ENCODE data around the gene SLC26A2.
A peak's percentile ranks its signal among the peaks of the same experiment; 100 is the strongest.

The SLC26A2 gene

DNA sequence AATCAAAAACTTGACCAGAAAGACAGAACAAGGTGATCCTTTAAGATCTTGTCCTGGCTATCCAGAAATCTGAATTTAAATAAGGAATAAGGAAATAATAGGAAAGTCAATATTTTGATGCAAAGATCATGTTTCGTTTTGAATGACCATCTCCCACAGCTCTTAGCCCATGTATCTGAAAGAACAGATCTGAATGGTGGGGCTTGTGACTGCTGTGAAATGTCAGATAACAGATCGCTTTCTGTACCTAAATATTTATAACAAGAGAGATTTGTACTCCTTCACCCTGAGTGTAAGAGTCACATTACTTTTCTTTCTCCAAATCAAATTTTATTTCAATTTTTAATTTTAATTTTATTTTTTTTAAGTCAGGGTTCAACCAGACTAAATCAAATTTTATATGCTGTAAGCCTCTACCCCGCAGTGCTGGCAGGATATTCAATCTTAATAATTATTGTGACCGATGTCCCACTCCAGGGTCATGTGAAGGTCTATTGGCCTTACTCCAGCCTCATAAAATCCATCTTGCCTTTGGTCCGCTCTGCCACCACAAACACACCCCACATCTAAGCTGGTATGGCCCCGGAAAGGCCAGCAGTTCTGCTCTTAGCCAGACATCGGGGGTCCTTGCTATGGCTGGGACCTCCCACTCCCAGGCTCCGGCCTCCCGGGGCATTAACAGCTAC is 7.0 kb upstream of the SLC26A2 start:
- no peak overlapping the region for H3K4me3 ChIP-seq (ENCODE audit: low read depth, low read length)
- TF ChIP-seq, protein P1, sequence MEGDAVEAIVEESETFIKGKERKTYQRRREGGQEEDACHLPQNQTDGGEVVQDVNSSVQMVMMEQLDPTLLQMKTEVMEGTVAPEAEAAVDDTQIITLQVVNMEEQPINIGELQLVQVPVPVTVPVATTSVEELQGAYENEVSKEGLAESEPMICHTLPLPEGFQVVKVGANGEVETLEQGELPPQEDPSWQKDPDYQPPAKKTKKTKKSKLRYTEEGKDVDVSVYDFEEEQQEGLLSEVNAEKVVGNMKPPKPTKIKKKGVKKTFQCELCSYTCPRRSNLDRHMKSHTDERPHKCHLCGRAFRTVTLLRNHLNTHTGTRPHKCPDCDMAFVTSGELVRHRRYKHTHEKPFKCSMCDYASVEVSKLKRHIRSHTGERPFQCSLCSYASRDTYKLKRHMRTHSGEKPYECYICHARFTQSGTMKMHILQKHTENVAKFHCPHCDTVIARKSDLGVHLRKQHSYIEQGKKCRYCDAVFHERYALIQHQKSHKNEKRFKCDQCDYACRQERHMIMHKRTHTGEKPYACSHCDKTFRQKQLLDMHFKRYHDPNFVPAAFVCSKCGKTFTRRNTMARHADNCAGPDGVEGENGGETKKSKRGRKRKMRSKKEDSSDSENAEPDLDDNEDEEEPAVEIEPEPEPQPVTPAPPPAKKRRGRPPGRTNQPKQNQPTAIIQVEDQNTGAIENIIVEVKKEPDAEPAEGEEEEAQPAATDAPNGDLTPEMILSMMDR (IDR thresholded peaks at IDR 0.05; ENCODE audit: control insufficient read depth, extremely low read depth, insufficient read depth) = no peak
- DNase-seq (ENCODE audit: low read depth) = no peak

DNA sequence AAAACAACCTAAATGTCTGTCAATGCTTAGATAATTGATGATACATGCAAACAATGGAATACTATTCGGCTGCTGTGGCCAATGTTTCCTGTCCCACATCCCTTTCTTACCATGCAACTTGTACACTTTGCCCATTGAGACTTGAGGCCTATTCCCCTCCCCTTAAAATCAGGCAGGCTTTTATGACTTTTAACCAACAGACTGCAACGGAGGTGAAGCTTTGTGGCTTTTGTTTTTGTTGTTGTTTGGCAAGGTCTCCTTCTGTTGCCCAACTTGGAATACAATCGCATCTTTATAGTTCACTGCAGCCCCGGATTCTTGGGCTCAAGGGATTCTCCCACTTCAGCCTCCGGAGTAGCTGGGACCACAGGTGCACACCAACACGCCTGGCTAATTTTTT is 5.8 kb upstream of the SLC26A2 start:
- TF ChIP-seq, protein P1 (IDR thresholded peaks at IDR 0.05; ENCODE audit: control insufficient read depth, extremely low read depth, insufficient read depth) = no peak
- DNase-seq (ENCODE audit: low read depth) = no peak
- H3K4me3 ChIP-seq (ENCODE audit: low read depth, low read length) = no peak overlapping the region

DNA sequence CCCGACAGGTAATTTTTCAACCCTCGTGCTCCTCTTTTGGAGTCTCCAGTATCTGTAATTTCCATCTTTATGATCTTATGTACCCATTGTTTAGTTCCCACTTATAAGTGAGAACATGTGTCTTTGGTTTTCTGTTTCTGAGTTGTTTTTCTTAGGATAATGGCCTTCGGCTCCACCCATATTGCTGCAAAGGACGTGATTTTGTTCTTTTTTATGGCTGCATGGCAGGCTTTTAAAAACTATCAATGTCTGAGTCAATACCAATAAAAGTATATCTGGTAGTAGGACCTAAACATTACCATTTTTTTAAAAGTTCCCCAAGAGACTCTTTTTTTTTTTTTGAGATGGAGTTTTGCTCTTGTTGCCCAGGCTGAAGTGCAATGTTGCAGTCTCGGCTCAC is 3.9 kb upstream of the SLC26A2 start:
- TF ChIP-seq, protein P1 (IDR thresholded peaks at IDR 0.05; ENCODE audit: control insufficient read depth, extremely low read depth, insufficient read depth) = no peak
- DNase-seq (ENCODE audit: low read depth) = no peak
- H3K4me3 ChIP-seq (ENCODE audit: low read depth, low read length) = no peak overlapping the region

DNA sequence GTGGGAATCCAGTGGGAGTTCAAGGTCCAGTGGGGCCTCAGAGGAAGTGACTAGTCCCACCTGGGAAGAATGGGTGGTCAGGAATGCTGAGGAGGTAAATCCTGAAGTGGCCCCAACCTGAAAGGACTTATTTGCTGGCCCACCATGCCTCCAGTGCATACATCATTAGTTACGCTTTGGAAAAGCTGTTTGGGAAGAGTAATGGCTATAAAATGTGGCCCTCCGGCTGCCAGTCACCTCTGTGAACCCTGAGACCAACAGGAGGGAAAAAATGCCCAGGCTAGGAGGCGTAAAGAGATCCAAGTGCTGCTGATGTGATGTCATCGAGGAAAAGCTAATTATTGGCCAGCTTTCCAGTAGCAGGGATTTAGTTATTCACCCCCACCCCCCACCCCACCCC is 2.7 kb upstream of the SLC26A2 start:
- no peak overlapping the region for H3K4me3 ChIP-seq (ENCODE audit: low read depth, low read length)
- no peak for DNase-seq (ENCODE audit: low read depth)
- TF ChIP-seq, protein P1 (IDR thresholded peaks at IDR 0.05; ENCODE audit: control insufficient read depth, extremely low read depth, insufficient read depth) = no peak

DNA sequence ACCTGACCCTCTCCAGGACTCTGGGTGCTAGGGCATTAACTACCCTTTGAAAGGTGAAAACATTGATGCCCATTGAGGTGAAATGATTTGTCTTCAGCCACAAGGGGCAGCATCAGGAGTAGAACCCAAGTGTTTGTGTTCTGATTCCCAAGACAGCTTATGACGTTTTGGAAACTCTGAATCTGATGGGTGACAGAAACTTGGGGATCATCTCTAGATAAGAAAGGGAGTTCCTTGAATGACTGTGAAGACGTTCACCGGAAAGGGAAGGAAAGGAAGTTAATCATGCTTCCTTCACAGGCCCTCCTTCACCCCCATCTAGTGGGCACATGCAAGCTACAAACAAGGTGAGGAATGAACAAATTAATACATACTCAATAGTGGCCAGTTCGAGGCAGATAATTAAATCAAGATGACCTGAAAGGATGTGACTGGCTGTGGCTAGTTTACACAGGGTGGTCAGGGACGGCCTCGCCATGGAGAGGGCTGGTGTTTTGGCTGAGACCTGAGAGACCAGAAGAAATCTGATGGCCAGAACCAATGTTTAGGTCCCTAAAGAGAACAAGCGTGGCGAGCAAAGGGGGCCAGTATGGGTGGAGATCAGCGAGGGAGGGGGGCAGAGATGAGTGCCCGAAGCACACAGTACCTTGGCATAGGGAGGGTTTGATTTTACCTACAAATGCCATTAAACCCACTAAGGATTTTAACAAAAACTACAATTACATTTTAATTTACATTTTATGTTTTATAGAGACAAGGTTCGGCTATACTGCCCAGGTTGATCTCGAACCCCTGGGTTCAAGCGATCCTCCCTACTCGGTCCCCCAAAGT is 937 bp upstream of the SLC26A2 start:
- peak overlapping the region; percentile 61 for H3K4me3 ChIP-seq (ENCODE audit: low read depth, low read length)
- TF ChIP-seq, protein P1 (IDR thresholded peaks at IDR 0.05; ENCODE audit: control insufficient read depth, extremely low read depth, insufficient read depth) = peak; percentile 44; the same call in 1 of the 2 replicates
- DNase-seq (ENCODE audit: low read depth) = no peak

DNA sequence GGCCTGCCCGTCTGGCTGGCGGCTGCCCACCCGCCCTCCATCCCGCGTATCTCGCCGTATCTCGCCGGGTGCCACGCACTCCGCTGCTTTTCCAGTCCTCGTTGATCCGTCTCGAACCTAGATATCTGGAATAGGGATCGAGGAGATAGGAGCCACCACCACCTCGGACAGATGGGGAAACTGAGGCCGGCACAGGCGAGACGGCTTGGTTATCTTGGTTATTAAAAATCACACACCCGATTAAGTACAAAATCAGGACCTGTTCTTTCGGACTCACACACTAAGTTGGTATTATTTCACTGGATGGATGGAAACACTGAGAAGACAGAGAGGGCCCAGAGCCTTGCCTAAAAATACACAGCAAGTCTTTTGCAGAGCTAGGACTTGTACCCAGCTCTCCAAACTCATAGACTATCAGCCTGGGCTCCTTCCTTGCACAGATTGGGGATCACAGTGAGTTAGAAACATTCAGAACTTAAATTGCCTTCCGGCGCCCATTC is 678 bp downstream of the SLC26A2 start:
- TF ChIP-seq, protein P1 (IDR thresholded peaks at IDR 0.05; ENCODE audit: control insufficient read depth, extremely low read depth, insufficient read depth) = no peak
- DNase-seq (ENCODE audit: low read depth) = no peak
- H3K4me3 ChIP-seq (ENCODE audit: low read depth, low read length) = peak overlapping the region; percentile 61
